ENCODE measurements around the gene AIP.

Gene AIP

DNA sequence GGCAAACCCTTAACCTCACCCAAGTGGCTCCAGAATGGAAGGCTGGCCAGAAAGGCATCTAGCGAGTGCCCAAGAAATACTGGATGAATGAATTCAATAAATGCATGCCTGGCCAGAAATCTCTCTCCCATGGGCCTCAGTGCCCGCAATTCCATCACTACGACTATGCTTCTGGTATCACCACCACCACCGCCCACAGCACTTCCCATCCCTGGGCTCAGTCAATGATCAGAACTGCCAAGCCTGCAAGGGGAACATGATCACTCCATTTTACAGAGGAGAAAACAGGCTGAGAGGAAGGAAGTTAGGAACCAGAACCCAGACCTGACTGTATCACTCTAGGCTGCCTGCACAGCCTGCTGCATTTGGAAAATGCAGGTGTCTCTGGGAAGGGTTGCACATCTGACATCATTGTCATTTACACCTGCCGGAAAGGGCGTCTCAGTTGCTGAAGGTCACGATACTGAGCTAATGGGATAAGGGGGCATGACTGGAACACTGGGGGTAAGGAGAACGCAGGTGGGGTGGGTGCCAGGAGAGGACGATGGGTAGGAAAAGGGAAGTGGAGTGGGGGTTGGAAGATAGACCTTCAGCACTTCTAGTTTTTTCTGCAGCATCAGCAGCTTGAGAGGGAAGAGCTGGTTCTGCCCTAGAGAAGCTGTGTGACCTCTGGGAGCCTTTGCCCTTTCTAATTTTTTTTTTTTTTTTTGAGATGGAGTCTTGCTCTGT is 33.5 kb upstream of the AIP start:
- no peak overlapping the region for H3K4me3 ChIP-seq (ENCODE audit: low read depth, low read length)
- in situ Hi-C loops (cut with HindIII; ENCODE audit: low sequenced_read_pairs) = no loop called here
- TF ChIP-seq, protein P1, sequence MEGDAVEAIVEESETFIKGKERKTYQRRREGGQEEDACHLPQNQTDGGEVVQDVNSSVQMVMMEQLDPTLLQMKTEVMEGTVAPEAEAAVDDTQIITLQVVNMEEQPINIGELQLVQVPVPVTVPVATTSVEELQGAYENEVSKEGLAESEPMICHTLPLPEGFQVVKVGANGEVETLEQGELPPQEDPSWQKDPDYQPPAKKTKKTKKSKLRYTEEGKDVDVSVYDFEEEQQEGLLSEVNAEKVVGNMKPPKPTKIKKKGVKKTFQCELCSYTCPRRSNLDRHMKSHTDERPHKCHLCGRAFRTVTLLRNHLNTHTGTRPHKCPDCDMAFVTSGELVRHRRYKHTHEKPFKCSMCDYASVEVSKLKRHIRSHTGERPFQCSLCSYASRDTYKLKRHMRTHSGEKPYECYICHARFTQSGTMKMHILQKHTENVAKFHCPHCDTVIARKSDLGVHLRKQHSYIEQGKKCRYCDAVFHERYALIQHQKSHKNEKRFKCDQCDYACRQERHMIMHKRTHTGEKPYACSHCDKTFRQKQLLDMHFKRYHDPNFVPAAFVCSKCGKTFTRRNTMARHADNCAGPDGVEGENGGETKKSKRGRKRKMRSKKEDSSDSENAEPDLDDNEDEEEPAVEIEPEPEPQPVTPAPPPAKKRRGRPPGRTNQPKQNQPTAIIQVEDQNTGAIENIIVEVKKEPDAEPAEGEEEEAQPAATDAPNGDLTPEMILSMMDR (IDR thresholded peaks at IDR 0.05; ENCODE audit: low read depth, low read length, missing control alignments) = no peak
- DNase-seq (ENCODE audit: low read depth) = no peak

DNA sequence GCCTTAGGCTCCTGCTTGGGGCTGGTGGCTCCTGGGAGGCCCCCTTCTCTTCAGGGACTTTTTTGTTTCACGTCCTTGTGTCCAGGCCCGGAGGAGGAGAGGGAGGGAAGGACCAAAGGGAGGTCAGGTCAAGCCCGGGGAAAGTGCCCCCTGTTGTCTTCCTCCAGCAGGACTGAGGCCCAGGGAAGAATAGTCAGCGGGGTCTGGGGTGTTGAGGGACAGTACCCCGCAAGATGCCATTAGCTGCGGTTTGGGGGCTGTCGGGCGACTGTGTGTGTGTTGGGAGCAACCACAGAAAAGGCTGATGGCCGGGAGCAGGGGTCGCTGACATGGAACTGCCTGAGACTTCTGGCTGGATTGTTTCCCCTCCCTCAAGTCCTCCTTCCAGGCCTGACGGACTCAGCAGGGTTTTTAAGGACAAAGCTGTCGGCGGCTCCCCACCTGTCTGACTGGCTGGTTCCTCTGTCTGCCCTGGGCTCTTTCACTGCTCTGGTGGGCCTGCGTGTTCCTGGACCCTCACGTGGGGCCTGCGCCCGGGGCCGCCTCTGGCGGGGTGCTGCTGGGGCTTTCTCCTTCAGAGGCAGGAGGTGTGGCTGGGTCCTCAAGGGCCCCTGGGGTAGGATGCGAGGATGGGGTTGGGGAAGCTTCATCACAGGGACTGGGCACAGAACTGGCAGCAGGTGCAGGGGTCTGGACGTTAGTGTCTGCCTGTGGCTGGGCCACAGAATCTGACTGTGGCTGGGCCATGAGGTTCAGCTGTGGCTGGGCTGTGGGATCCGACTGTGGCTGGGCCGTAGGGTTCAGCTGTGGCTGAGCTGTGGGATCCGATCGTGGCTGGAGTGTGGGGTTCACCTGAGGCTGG is 31.8 kb upstream of the AIP start:
- TF ChIP-seq, protein P1 (IDR thresholded peaks at IDR 0.05; ENCODE audit: low read depth, low read length, missing control alignments) = no peak
- in situ Hi-C loops (cut with HindIII; ENCODE audit: low sequenced_read_pairs) = no loop called here
- DNase-seq (ENCODE audit: low read depth) = no peak
- H3K4me3 ChIP-seq (ENCODE audit: low read depth, low read length) = no peak overlapping the region

DNA sequence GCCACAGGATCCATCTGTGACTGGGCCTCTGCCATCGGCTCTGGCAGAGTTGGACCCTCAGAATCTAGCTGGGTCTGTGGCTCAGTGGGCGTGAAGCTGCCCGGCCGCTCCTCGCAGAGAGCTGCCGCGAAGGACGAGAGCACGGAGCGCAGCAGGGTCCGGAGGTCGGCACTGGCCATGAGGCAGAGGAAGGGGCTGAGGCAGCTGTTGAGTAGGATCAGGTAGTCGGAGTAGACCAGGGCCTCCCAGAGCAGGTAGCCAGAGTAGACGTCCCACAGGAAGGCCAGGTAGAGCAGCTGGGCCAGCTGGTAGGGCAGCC is 31.2 kb upstream of the AIP start:
- TF ChIP-seq, protein P1 (IDR thresholded peaks at IDR 0.05; ENCODE audit: low read depth, low read length, missing control alignments) = no peak
- in situ Hi-C loops (cut with HindIII; ENCODE audit: low sequenced_read_pairs) = no loop called here
- no peak for DNase-seq (ENCODE audit: low read depth)
- H3K4me3 ChIP-seq (ENCODE audit: low read depth, low read length) = no peak overlapping the region

DNA sequence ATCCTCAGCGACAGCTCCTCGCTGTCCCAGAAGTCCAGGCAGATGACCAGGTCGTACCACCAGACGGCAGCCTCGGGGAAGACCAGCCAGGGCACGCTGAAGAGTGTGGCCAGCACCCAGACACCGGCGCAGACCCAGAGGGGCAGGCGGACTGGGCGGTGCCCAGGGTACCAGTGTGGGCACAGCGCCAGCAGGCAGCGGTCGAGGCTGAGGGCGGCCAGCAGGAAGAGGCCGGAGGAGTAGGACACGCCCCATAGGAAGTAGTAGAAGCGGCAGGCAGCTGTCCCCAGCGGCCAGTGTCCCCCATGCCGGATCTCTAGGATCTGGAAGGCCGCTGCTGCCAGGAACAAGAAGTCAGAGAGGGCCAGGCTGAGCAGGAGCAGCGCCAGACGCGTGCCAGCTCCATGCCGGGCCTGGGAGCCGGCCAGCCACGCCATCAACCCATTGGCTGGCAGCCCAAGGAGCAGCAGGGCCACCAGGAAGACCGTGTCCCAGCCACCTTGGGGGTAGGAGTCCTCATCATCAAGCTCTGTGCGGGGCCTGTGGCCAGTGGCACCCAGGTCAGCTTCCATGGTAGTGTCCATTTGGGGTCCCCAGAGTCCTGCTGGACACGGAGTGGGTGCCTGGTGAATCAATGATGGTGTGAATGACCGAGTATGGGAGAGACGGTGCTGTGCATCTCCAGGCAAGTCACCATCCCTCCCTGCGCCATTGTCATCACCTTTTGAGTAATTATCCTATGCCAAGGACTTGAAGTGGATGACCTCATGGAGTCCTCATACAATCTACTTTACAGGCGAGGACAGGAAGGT is 30.5 kb upstream of the AIP start, which contains the start of gene GPR152:
Gene GPR152, minus strand, starts transcription at position 589 of the 812 bp plus-strand sequence. Its CDS starts 5 bp downstream, at position 584.
- no peak within 1 kb of the TSS for H3K4me3 ChIP-seq (ENCODE audit: low read depth, low read length)
- in situ Hi-C loops (cut with HindIII; ENCODE audit: low sequenced_read_pairs) = no loop called here
- DNase-seq (ENCODE audit: low read depth) = no peak
- TF ChIP-seq, protein P1 (IDR thresholded peaks at IDR 0.05; ENCODE audit: low read depth, low read length, missing control alignments) = peak; percentile 9

DNA sequence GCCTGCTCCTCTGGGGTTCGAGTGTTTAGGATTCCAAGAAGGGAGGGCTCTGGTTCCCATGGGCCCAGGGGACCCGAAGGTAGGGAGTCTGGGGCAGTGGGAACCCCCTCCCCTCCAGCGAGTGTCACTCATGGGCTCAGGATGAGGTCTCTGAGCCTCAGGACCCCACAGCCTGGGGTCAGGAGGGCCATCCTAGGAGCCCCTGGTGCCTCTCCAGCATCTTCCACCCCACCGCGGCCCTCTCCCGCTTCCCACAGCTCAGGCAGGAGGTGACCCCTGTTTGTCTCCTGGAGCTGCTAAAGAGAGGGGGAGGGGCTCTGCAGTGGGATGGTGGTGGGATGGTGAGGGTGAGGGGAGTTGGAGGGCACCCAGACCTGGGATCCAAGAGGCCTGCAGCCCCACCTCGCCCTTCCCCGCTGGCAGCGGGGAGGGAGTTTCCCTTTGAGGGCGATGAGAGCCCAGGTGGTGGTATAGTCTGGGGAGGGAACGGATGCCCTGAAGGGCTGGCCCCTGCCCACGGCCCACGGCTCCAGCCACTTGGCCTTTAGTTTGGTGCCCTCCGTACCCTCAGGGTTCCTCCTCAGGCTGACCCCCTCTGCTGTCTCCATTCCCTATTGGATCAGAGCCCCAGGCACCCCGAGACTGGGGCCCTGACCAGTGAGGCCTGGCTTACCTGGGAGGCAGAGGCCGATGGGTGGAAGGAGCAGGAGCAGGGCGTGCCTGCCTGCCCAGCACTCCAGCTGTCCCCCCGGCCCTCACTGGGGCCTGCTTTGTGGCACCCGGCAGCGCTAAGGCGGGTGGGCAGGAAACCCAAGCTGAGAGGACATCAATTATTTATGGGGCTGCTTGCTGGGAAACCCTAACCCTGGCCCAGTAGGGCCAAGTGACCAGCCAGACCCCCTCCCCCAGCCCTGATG is 28.8 kb upstream of the AIP start:
- TF ChIP-seq, protein P1 (IDR thresholded peaks at IDR 0.05; ENCODE audit: low read depth, low read length, missing control alignments) = no peak
- H3K4me3 ChIP-seq (ENCODE audit: low read depth, low read length) = no peak overlapping the region
- no peak for DNase-seq (ENCODE audit: low read depth)

More for the DNA sequence above, 28.8 kb upstream of the AIP start:
- in situ Hi-C loops (cut with HindIII; ENCODE audit: low sequenced_read_pairs) = no loop called here

Measured in astrocyte of the cerebellum (primary cell).